GM19351 (cell line): Measurements from ENCODE around the gene SMOC1.
A peak's percentile ranks its signal among the peaks of the same experiment; 100 is the strongest.

Experiments
- ATAC-seq: cut with Tn5 transposase; IDR thresholded peaks from one replicate; pipeline ENCODE4 v1.9.1; 2021; ENCODE audit warnings: mild to moderate bottlenecking, moderate library complexity; ENCODE audit not compliant: unreplicated experiment

Gene SMOC1

GRCh38 chr14:70032016-70032415 lies 152.8 kb downstream of the SMOC1 start:
- no peak for ATAC-seq

- no peak for ATAC-seq
Observed at GRCh38 chr14:70032447-70032846, 153.2 kb downstream of the SMOC1 start.

GRCh38 chr14:70033116-70033515 lies 153.9 kb downstream of the SMOC1 start:
- ATAC-seq: no peak

- ATAC-seq: no peak
Observed at GRCh38 chr14:70033561-70033960, 154.3 kb downstream of the SMOC1 start.

GRCh38 chr14:70034257-70034656 lies 155.0 kb downstream of the SMOC1 start:
- ATAC-seq: no peak

- ATAC-seq: no peak
Observed at GRCh38 chr14:70036665-70037064, 157.4 kb downstream of the SMOC1 start.

- ATAC-seq: no peak
Observed at GRCh38 chr14:70043001-70043400, 163.8 kb downstream of the SMOC1 start.

- ATAC-seq: no peak
Observed at GRCh38 chr14:70045310-70045709, 166.1 kb downstream of the SMOC1 start.

- no peak for ATAC-seq
Observed at GRCh38 chr14:70045844-70046535, 166.8 kb downstream of the SMOC1 start.

GRCh38 chr14:70047598-70048312 lies 168.5 kb downstream of the SMOC1 start:
- no peak for ATAC-seq

- ATAC-seq: no peak
Observed at GRCh38 chr14:70048313-70048654, 169.1 kb downstream of the SMOC1 start.

- no peak for ATAC-seq
Observed at GRCh38 chr14:70049605-70050004, 170.4 kb downstream of the SMOC1 start.

- no peak for ATAC-seq
Observed at GRCh38 chr14:70050136-70050535, 170.9 kb downstream of the SMOC1 start.

GRCh38 chr14:70052990-70053389 lies 173.8 kb downstream of the SMOC1 start:
- no peak for ATAC-seq

GRCh38 chr14:70057519-70058136 lies 178.4 kb downstream of the SMOC1 start:
- no peak for ATAC-seq

GRCh38 chr14:70059545-70059944 lies 180.3 kb downstream of the SMOC1 start:
- no peak for ATAC-seq

- no peak for ATAC-seq
Observed at GRCh38 chr14:70061108-70061507, 181.9 kb downstream of the SMOC1 start.

- ATAC-seq: no peak
Observed at GRCh38 chr14:70064136-70064865, 185.1 kb downstream of the SMOC1 start.

- no peak for ATAC-seq
Observed at GRCh38 chr14:70067810-70068209, 188.6 kb downstream of the SMOC1 start.

GRCh38 chr14:70069186-70069585 lies 190.0 kb downstream of the SMOC1 start:
- no peak for ATAC-seq

GRCh38 chr14:70073924-70074566 lies 194.8 kb downstream of the SMOC1 start:
- peak; percentile 49 for ATAC-seq
